Neural progenitor cell (in vitro differentiated cells): ENCODE results near the gene C10orf67. TPM values are rescaled to one million over a fixed set of nuclear protein-coding genes. Genes with fewer than 3 reads are reported as not detected.

Experiments
- DNase-seq: peaks from one replicate; pipeline ENCODE4 v3.0.0-alpha.2; 2016; ENCODE audit warnings: low spot score
- H2AFZ ChIP-seq: fragments of 200-600 bp; sonication (generic); replicated peaks from 2 replicates; pipeline ENCODE4 v1.6.1; 2016; ENCODE audit warnings: antibody characterized with exemption
- H3F3A ChIP-seq: fragments of 200-600 bp; sonication (generic); 2 replicates; pipeline ENCODE4 v1.6.1; 2016; ENCODE audit warnings: antibody characterized with exemption, low read depth
- H3K27ac ChIP-seq: fragments of 200-600 bp; sonication (generic); 2 replicates; pipeline ENCODE4 v1.5.1; 2016; ENCODE audit warnings: mild to moderate bottlenecking
- H3K27me3 ChIP-seq: fragments of 200-600 bp; sonication (generic); 2 replicates; pipeline ENCODE4 v1.6.1; 2016; ENCODE audit warnings: mild to moderate bottlenecking, moderate library complexity
- H3K36me3 ChIP-seq: fragments of 200-600 bp; sonication (generic); 2 replicates; pipeline ENCODE4 v1.5.1; 2016
- H3K4me1 ChIP-seq: fragments of 200-600 bp; sonication (generic); 2 replicates; pipeline ENCODE4 v1.6.1; 2016; ENCODE audit warnings: mixed run types
- H3K4me2 ChIP-seq: fragments of 200-600 bp; sonication (generic); 2 replicates; pipeline ENCODE4 v1.6.1; 2016
- H3K4me3 ChIP-seq: fragments of 200-600 bp; sonication (generic); 2 replicates; pipeline ENCODE4 v1.5.1; 2016
- H3K79me2 ChIP-seq: fragments of 200-600 bp; sonication (generic); 2 replicates; pipeline ENCODE4 v1.6.1; 2016; ENCODE audit warnings: low read depth
- H3K9ac ChIP-seq: fragments of 200-600 bp; sonication (generic); 2 replicates; pipeline ENCODE4 v1.6.1; 2016
- H3K9me3 ChIP-seq: fragments of 200-600 bp; sonication (generic); 2 replicates; pipeline ENCODE4 v1.5.1; 2016; ENCODE audit warnings: low read depth
- H4K20me1 ChIP-seq: fragments of 200-600 bp; sonication (generic); 2 replicates; pipeline ENCODE4 v1.6.1; 2016; ENCODE audit warnings: low read depth
- H3K27ac Mint-ChIP-seq: 3 replicates; pipeline ENCODE4 v1.8.0; 2021; ENCODE audit warnings: mixed read lengths
- H3K27me3 Mint-ChIP-seq: 2 replicates; pipeline ENCODE4 v1.8.0; 2022; ENCODE audit warnings: low read depth, mild to moderate bottlenecking, inconsistent platforms, moderate library complexity, mixed read lengths; ENCODE audit not compliant: insufficient read depth
- H3K36me3 Mint-ChIP-seq: 3 replicates; pipeline ENCODE4 v1.8.0; 2021; ENCODE audit warnings: mixed read lengths
- H3K4me1 Mint-ChIP-seq: 3 replicates; pipeline ENCODE4 v1.8.0; 2021; ENCODE audit warnings: mixed read lengths
- H3K4me3 Mint-ChIP-seq: 3 replicates; pipeline ENCODE4 v1.8.0; 2021; ENCODE audit warnings: mild to moderate bottlenecking, moderate library complexity, mixed read lengths
- H3K9me3 Mint-ChIP-seq: 3 replicates; pipeline ENCODE4 v1.8.0; 2020; ENCODE audit warnings: mixed read lengths
- EZH2 ChIP-seq: fragments of 200-600 bp; sonication (generic); IDR thresholded peaks from 2 replicates; pipeline ENCODE4 v1.6.1; 2017; ENCODE audit warnings: antibody characterized with exemption, mild to moderate bottlenecking, moderate library complexity
- EZH2phosphoT487 ChIP-seq: fragments of 200-600 bp; sonication (generic); IDR thresholded peaks from 2 replicates; pipeline ENCODE4 v1.6.1; 2017; ENCODE audit warnings: antibody characterized with exemption
- total RNA-seq: library from RNA; depleted of rRNA; stranded (reverse); fragments of >200 nt; gene quantifications from 2 replicates; pipeline ENCODE4 v1.2.3, GENCODE V29; 2015; ENCODE audit warnings: low replicate concordance
- TF ChIP-seq, protein P1 (sequence below): fragments of 200-600 bp; sonication (generic); IDR thresholded peaks from 2 replicates; pipeline ENCODE4 v1.5.1; 2017; ENCODE audit warnings: antibody characterized with exemption, mild to moderate bottlenecking

Gene C10orf67
- total RNA-seq, 1 donor from 2014 or later: not detected

- no peaks in the 10 kb centered on the region for H3K36me3 ChIP-seq
- H2AFZ ChIP-seq: no peak overlapping the region
- no peak for DNase-seq
- H3K4me3 ChIP-seq: no peak overlapping the region
- peaks cover 27% of the 10 kb centered on the region for H3K27me3 ChIP-seq
- TF ChIP-seq EZH2phosphoT487 (no peak), EZH2 (no peak)
- TF ChIP-seq, protein P1, sequence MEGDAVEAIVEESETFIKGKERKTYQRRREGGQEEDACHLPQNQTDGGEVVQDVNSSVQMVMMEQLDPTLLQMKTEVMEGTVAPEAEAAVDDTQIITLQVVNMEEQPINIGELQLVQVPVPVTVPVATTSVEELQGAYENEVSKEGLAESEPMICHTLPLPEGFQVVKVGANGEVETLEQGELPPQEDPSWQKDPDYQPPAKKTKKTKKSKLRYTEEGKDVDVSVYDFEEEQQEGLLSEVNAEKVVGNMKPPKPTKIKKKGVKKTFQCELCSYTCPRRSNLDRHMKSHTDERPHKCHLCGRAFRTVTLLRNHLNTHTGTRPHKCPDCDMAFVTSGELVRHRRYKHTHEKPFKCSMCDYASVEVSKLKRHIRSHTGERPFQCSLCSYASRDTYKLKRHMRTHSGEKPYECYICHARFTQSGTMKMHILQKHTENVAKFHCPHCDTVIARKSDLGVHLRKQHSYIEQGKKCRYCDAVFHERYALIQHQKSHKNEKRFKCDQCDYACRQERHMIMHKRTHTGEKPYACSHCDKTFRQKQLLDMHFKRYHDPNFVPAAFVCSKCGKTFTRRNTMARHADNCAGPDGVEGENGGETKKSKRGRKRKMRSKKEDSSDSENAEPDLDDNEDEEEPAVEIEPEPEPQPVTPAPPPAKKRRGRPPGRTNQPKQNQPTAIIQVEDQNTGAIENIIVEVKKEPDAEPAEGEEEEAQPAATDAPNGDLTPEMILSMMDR: no peak
- H3K9me3 ChIP-seq: no peaks in the 10 kb centered on the region
- no peak overlapping the region for H3K4me2 ChIP-seq
- Mint-ChIP-seq H3K4me1 (peaks cover 46% of the 10 kb centered on the region), H3K36me3 (no peaks in the 10 kb centered on the region), H3K27me3 (no peaks in the 10 kb centered on the region), H3K9me3 (no peaks in the 10 kb centered on the region), H3K4me3 (no peak overlapping the region), H3K27ac (no peak overlapping the region)
- no peaks in the 10 kb centered on the region for H3K79me2 ChIP-seq
- H3K4me1 ChIP-seq: peaks cover 5% of the 10 kb centered on the region
- H3K9ac ChIP-seq: no peak overlapping the region
- H3K27ac ChIP-seq: no peak overlapping the region
- no peaks in the 10 kb centered on the region for H4K20me1 ChIP-seq
- peaks cover 6% of the 10 kb centered on the region for H3F3A ChIP-seq
Observed at GRCh38 chr10:23340354-23340753, 4.2 kb downstream of the C10orf67 start.

GRCh38 chr10:23338886-23339285, 5.7 kb downstream of the C10orf67 start:
- Histone ChIP-seq H3K79me2 (no peaks in the 10 kb centered on the region), H4K20me1 (no peaks in the 10 kb centered on the region), H3K9ac (no peak overlapping the region), H3K4me3 (no peak overlapping the region), H3K27me3 (peaks cover 16% of the 10 kb centered on the region), H3K27ac (no peak overlapping the region), H2AFZ (no peak overlapping the region), H3K4me1 (no peaks in the 10 kb centered on the region), H3K4me2 (no peak overlapping the region), H3K9me3 (no peaks in the 10 kb centered on the region), H3F3A (peaks cover 6% of the 10 kb centered on the region), H3K36me3 (no peaks in the 10 kb centered on the region)
- no peak overlapping the region for H3K27ac Mint-ChIP-seq
- no peak for DNase-seq
- H3K4me1 Mint-ChIP-seq: peaks cover 39% of the 10 kb centered on the region
- no peaks in the 10 kb centered on the region for H3K36me3 Mint-ChIP-seq
- TF ChIP-seq EZH2phosphoT487 (no peak), EZH2 (no peak)
- TF ChIP-seq, protein P1: no peak
- no peak overlapping the region for H3K4me3 Mint-ChIP-seq
- H3K27me3 Mint-ChIP-seq: peaks cover 2% of the 10 kb centered on the region
- no peaks in the 10 kb centered on the region for H3K9me3 Mint-ChIP-seq

- no peaks in the 10 kb centered on the region for H3K36me3 ChIP-seq
- no peaks in the 10 kb centered on the region for H3K36me3 Mint-ChIP-seq
- H3K27ac ChIP-seq: no peak overlapping the region
- no peak overlapping the region for H3K27ac Mint-ChIP-seq
- peaks cover 2% of the 10 kb centered on the region for H3K27me3 Mint-ChIP-seq
- H3K9me3 ChIP-seq: no peaks in the 10 kb centered on the region
- no peaks in the 10 kb centered on the region for H3K9me3 Mint-ChIP-seq
- TF ChIP-seq, protein P1: peak; percentile 36
- no peak for TF ChIP-seq EZH2
- no peak overlapping the region for H3K9ac ChIP-seq
- peaks cover 12% of the 10 kb centered on the region for H3K27me3 ChIP-seq
- peaks cover 36% of the 10 kb centered on the region for H3K4me1 Mint-ChIP-seq
- DNase-seq: peak; percentile 31
- H3K4me1 ChIP-seq: no peaks in the 10 kb centered on the region
- no peak overlapping the region for H3K4me2 ChIP-seq
- H2AFZ ChIP-seq: no peak overlapping the region
- no peak overlapping the region for H3K4me3 ChIP-seq
- H3F3A ChIP-seq: peaks cover 1% of the 10 kb centered on the region
- H3K4me3 Mint-ChIP-seq: no peak overlapping the region
- no peaks in the 10 kb centered on the region for H3K79me2 ChIP-seq
- no peaks in the 10 kb centered on the region for H4K20me1 ChIP-seq
Observed at GRCh38 chr10:23338155-23338828, 6.3 kb downstream of the C10orf67 start.
